Caco-2 (cell line): ENCODE results near the gene FHAD1. TPM values are rescaled to one million over a fixed set of nuclear protein-coding genes. Genes with fewer than 3 reads are reported as not detected.

ENCODE experiments used
- BruUV-seq: library from RNA; stranded (reverse); fragments of 400-500 nt; replicated peaks from 2 replicates; lab custom pipeline; 2021; lab: Mats Ljungman, UMichigan
- CTCF ChIA-PET: fragments of 300-600 bp; sonication (Branson Sonifier 250); formaldehyde crosslinking; loops from one replicate; lab custom pipeline; 2022; ENCODE audit warnings: antibody characterized with exemption; lab: Charles Lee
- POLR2A ChIA-PET: fragments of 300-600 bp; sonication (Branson Sonifier 250); formaldehyde crosslinking; loops from one replicate; lab custom pipeline; 2022; ENCODE audit warnings: antibody characterized with exemption; lab: Charles Lee
- DNase-seq, 2 experiments: peaks; one replicate each; pipeline versions ENCODE4 v3.0.0 to v3.0.0-alpha.2; 2020 to 2022
- H3K27me3 ChIP-seq: replicated peaks from 2 replicates; pipeline ENCODE4 v1.6.0; 2011; ENCODE audit warnings: low read length; ENCODE audit not compliant: control insufficient read depth, insufficient read depth
- H3K36me3 ChIP-seq: 2 replicates; pipeline ENCODE4 v1.5.1; 2011; ENCODE audit warnings: low read length; ENCODE audit not compliant: control insufficient read depth, insufficient read depth
- H3K4me1 ChIP-seq: fragments of 250-450 bp; sonication (Bioruptor Pico); 2 replicates; pipeline ENCODE4 v1.5.1; 2020; ENCODE audit warnings: mild to moderate bottlenecking
- H3K4me3 ChIP-seq: 2 replicates; pipeline ENCODE4 v1.5.1; 2011; ENCODE audit warnings: low read depth, mild to moderate bottlenecking, control low read depth, low read length
- H3K9me3 ChIP-seq: fragments of 250-450 bp; sonication (Bioruptor Pico); 2 replicates; pipeline ENCODE4 v1.5.1; 2020; ENCODE audit warnings: mild to moderate bottlenecking, moderate library complexity
- H3K27ac Mint-ChIP-seq: one replicate; pipeline ENCODE4 v1.8.0; 2022; ENCODE audit warnings: mixed read lengths; ENCODE audit not compliant: unreplicated experiment
- H3K27me3 Mint-ChIP-seq: one replicate; pipeline ENCODE4 v1.8.0; 2022; ENCODE audit warnings: mixed read lengths; ENCODE audit not compliant: insufficient read depth, unreplicated experiment
- H3K36me3 Mint-ChIP-seq: one replicate; pipeline ENCODE4 v1.8.0; 2022; ENCODE audit warnings: mild to moderate bottlenecking, mixed read lengths; ENCODE audit not compliant: insufficient read depth, unreplicated experiment
- H3K4me1 Mint-ChIP-seq: one replicate; pipeline ENCODE4 v1.8.0; 2022; ENCODE audit warnings: low read depth, mixed read lengths; ENCODE audit not compliant: unreplicated experiment
- H3K4me3 Mint-ChIP-seq: one replicate; pipeline ENCODE4 v1.8.0; 2022; ENCODE audit warnings: mild to moderate bottlenecking, moderate library complexity, mixed read lengths; ENCODE audit not compliant: unreplicated experiment
- H3K9me3 Mint-ChIP-seq: one replicate; pipeline ENCODE4 v1.8.0; 2022; ENCODE audit warnings: mixed read lengths; ENCODE audit not compliant: unreplicated experiment
- CTCF ChIP-seq, 2 experiments: fragments of 200-600 bp in 1 of 2; IDR thresholded peaks; 1 replicate in 1 of 2; 2 replicates in 1 of 2; pipeline versions ENCODE4 v1.5.1 to v1.8.0; 2011 to 2022; ENCODE audit warnings: antibody characterized with exemption in 1 of 2, control low read depth in 1 of 2, inconsistent platforms in 1 of 2, low read depth in 1 of 2, low read length in 1 of 2, mild to moderate bottlenecking in 1 of 2, moderate library complexity in 1 of 2; ENCODE audit not compliant: insufficient read depth in 1 of 2, severe bottlenecking in 1 of 2, unreplicated experiment in 1 of 2
- intact Hi-C: fragments of 100-400 bp; cut with micrococcal nuclease; formaldehyde crosslinking; loops from one replicate; pipeline ENCODE4 v1.10.0; 2022; ENCODE audit not compliant: unreplicated experiment
- total RNA-seq: library from RNA; stranded (reverse); gene quantifications from 2 replicates; pipeline ENCODE4 v1.2.3, GENCODE V29; 2022

The FHAD1 gene
- total RNA-seq, 1 experiment from 2014 or later, result 0.18 TPM

- Mint-ChIP-seq H3K4me3 (no peak overlapping the region), H3K36me3 (no peaks in the 10 kb centered on the region), H3K27me3 (no peaks in the 10 kb centered on the region), H3K27ac (no peak overlapping the region), H3K9me3 (no peaks in the 10 kb centered on the region), H3K4me1 (no peaks in the 10 kb centered on the region)
- intact Hi-C loops, result no loop called here
- Histone ChIP-seq H3K9me3 (no peaks in the 10 kb centered on the region), H3K4me1 (no peaks in the 10 kb centered on the region), H3K36me3 (no peaks in the 10 kb centered on the region), H3K4me3 (no peak overlapping the region), H3K27me3 (peaks cover 1% of the 10 kb centered on the region)
- no TSS peak for BruUV-seq
- CTCF ChIA-PET, result no interaction called here
- no peak for TF ChIP-seq CTCF (IDR thresholded peaks at IDR 0.05; ENCODE audit: insufficient read depth in 1 of 2, low read depth in 1 of 2, low read length in 1 of 2, severe bottlenecking in 1 of 2, unreplicated experiment in 1 of 2)
- POLR2A ChIA-PET, result no interaction called here
- no peak for DNase-seq
Observed at GRCh38 chr1:15256584-15256983, 9.6 kb downstream of the FHAD1 start.

GRCh38 chr1:15257309-15257708 is 10.3 kb downstream of the FHAD1 start:
- H3K27ac Mint-ChIP-seq, result no peak overlapping the region
- POLR2A ChIA-PET, result no interaction called here
- Histone ChIP-seq H3K9me3 (no peaks in the 10 kb centered on the region), H3K4me3 (no peak overlapping the region), H3K4me1 (no peaks in the 10 kb centered on the region), H3K36me3 (no peaks in the 10 kb centered on the region), H3K27me3 (peaks cover under 1% of the 10 kb centered on the region)
- no peaks in the 10 kb centered on the region for H3K27me3 Mint-ChIP-seq
- no peaks in the 10 kb centered on the region for H3K36me3 Mint-ChIP-seq
- no peak overlapping the region for H3K4me3 Mint-ChIP-seq
- no peak for TF ChIP-seq CTCF (IDR thresholded peaks at IDR 0.05; ENCODE audit: insufficient read depth in 1 of 2, low read depth in 1 of 2, low read length in 1 of 2, severe bottlenecking in 1 of 2, unreplicated experiment in 1 of 2)
- H3K4me1 Mint-ChIP-seq, result no peaks in the 10 kb centered on the region
- DNase-seq, result no peak
- CTCF ChIA-PET, result no interaction called here
- H3K9me3 Mint-ChIP-seq, result no peaks in the 10 kb centered on the region
- no TSS peak for BruUV-seq
- intact Hi-C loops, result no loop called here

DNA sequence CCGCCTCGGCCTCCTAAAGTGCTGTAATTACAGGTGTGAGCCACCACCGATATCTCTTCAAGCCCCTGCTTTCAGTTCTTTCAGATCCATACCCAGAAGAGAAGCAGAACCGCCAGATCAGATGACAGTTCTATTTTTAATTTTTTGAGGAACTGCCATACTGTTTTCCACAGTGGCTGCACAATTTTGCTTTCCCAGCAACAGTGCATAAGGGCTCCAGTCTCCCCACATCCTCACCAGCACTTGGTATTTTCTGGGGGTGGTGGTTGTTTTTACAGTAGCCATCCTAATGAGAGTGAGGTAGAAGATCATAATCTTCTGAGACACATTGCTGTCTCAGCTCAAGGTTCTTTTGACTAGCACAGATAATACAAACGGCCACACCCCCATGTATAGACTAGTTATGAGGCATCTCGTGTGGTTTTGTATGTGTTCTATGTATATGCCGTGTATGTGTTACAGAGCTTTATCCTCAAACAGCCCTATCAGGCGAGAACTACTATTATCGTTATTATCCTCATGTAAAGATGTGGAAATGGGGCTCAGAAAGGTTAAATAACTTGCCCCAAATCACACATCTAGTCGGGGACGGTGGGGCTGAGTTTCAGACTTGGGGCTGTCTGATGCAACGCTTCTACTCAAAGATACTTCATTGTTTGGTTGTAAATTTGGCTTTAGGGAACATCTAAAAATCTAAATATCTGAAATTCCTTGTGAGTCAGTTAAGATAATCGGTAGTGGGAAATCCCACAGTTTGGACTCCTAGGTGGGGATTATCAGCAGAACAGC is 12.0 kb downstream of the FHAD1 start:
- Mint-ChIP-seq H3K4me1 (no peaks in the 10 kb centered on the region), H3K27me3 (no peaks in the 10 kb centered on the region), H3K27ac (no peak overlapping the region), H3K9me3 (no peaks in the 10 kb centered on the region), H3K36me3 (no peaks in the 10 kb centered on the region), H3K4me3 (no peak overlapping the region)
- Histone ChIP-seq H3K36me3 (no peaks in the 10 kb centered on the region), H3K9me3 (no peaks in the 10 kb centered on the region), H3K4me3 (no peak overlapping the region), H3K4me1 (no peaks in the 10 kb centered on the region), H3K27me3 (no peaks in the 10 kb centered on the region)
- BruUV-seq, result no TSS peak
- DNase-seq, result no peak
- TF ChIP-seq CTCF (IDR thresholded peaks at IDR 0.05; ENCODE audit: insufficient read depth in 1 of 2, low read depth in 1 of 2, low read length in 1 of 2, severe bottlenecking in 1 of 2, unreplicated experiment in 1 of 2), result no peak
- ChIA-PET POLR2A (interaction anchor here (0.6 kb wide), 1 partner anchor 167 kb away, joined by 5 read pairs; no protein-coding TSS in a partner anchor), CTCF (interaction anchor here (0.6 to 0.7 kb wide), 2 partner anchors 24 to 144 kb away, joined by 3 to 4 read pairs; no protein-coding TSS in a partner anchor)
- intact Hi-C loops, result no loop called here
